ENCODE measurements around the gene MKRN1.
A peak's percentile ranks its signal among the peaks of the same experiment; 100 is the strongest.
"Not testable (repeated sequence)": the region's sequence is repeated elsewhere in the genome, so short reads cannot be mapped to it uniquely, and the experiment has no call there.

The MKRN1 gene

DNA sequence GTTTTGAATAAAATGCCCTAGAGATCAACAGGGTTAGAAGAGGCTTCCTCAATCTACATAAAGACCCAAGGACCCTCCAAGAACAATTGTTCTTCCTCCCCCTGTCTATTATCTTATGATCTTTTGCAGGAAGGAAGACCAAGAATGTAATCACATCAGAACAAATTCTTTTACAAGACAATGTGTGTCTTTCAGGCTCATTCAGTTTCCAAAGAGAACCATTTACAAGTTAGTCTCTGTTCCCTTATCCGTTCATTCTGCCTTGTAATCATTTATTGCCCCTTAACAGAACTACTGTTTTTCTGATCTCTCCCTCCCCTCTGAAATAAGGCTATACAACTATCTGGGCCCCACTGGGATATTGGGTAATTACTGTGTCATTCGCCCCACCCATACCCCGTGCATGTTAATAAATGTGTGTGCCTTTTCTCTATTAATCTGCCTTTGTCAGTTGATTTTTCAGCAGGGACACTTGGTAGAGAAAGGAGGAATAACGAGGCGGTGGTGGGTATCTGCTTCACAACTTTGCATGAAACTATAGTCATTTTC lies 5.7 kb upstream of the MKRN1 start:
- no peak for DNase-seq

DNA sequence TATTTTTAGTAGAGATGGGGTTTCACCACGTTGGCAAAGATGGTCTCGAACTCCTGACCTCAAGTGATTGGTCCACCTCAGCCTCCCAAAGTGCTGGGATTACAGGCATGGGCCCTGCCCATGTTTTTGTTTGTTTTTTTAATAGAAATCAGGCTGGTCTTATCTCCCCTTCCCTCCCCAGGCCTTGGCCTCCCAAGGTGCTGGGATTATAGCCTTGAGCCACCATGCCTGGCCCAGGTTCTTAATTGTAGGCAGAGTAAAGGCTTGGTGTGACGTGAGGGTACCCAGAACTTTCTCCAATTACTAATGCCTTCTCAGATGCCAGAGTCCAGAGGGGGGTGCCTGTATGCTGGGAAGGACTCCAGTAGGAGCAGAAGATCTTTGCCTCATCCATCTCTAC lies 5.2 kb upstream of the MKRN1 start:
- DNase-seq = no peak

DNA sequence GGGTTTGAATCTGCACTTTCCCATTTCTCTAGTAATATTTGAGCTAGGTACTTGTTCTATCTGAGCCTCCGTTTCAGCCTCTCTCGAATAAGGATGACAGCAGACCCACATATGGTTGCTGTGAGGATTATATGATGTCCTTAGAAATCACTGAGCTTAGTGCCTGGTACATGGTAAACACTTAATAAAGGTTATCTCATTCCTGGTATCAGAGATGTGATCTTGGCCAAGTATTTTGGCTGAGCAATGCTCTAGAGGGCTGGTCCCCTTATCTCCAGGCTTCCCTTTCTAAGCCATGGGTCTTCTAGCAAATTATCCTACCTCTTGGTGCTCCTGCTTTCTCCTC lies 407 bp upstream of the MKRN1 start:
- DNase-seq = no peak

DNA sequence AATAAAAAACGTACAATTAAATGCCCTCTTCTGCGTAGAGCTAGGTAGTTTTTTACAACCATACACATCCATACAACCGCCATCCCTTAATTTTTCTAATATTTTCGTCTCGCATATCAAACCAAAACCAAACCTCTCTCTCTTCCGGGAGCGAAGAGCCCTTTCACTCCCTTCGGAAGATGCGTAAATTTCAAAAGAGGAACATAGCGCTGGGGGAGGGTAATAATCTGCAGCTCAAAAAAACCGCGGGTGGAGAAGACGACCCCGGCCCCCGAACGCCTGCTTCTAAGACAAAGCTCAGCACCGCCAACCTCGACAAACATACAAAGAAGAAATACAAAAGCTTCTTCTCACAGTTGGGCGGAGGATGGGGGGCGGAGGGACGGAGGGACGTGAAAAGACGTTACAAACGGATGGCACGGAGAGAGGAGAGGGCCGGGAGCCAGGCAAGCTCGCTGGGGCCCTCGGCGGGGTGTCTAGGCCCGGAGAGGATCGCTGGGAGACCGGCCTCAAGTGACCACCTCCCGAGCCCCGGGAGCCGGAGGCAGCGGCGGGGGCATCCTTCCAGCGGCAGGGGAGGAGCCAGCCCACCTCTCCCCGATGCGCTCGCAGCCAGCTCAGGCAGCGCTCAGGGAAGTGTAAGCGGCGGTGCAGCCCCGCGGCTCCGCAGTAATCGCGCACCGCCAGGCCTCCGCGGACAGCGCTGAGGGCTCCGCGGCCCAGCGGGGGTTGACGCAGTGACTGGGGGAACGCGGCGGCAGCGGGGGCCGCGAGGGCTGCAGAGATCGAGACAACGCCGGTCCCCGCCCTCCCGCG lies 851 bp downstream of the MKRN1 start:
- DNase-seq = peak; percentile 66

DNA sequence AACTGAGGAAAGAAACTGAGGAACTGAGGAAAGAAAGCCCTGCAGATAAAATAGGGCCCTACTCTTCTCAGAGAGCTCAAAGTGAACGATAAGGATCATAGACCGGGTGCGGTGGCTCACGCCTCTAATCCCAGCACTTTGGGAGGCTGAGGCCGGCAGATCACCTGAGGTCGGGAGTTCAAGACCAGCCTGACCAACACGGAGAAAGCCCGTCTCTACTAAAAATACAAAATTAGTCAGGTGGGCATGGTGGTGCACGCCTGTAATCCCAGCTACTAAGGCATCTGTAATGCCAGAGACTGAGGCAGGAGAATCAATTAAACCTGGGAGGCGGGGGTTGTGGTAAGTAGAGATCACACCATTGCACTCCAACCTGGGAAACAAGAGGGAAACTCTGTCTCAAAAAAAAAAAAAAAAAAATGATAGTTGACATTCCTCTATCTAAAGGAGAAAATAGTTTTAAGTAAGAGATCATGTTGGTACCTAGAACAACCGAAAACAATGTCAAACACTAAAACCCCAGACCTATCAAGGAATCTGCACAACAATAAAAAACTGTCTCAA lies 2.5 kb downstream of the MKRN1 start:
- no peak for DNase-seq

DNA sequence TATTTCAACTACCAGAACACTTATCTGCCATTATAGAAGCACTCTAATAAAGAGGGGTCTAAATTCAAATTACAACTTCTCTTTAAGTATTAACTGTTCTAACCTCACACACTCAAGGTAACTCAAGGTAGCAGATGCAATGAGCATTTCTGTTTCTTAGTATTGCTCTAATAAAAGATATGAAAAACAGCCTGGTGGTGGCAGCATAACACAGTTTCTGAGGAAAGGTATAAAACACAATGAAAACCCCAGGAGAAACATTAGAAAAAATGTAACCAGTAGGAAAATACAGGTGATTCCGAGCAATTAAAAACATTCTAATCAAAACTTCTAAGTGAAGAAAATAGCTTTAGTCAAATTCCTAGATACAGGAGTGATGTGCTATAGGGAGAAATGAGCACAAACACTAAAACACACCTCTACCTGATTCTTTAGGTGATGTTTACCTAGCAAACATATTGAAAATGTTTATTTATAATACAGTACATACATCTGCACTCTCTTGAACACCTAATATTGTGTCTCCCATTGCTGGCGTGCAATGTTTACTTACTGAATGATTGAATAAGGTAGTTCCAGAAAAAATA lies 3.5 kb downstream of the MKRN1 start:
- DNase-seq = no peak

DNA sequence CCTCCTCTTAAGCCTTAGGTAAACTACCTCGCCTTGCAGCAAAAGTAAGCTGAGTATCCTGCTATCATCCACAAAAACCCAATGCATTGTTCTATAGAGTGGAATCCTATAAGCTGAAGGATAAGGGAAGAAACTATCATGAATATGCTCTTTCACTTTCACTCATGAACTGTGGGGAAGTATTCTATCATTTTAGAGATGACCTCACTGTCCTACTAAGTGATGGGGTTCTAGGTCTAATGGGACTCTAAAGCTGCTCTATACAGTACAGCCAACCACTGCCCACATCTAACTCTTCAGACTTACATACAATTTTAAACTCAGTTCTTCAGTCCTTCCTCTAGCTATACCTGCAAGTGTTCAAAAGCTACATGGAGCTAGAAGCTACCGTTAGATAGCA lies 16.2 kb downstream of the MKRN1 start:
- DNase-seq = no peak

DNA sequence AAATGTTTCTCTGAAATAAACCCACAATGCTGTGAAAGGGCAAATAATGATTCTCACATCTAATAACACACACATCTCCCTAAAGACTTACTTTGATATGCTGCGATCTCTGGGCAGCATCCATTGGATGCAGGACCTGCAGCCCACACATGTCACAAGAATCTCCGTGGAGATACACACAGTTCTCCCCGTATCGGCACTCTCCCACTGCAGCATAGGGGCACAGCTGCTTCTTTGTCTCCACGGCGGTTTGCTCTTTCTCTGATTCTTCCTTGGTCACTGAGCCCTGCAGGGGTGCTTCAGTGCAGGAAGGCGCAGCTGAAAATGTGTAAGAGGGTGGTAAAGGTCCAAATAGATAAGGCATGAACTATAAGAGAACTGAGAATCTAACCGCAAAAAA lies 20.4 kb downstream of the MKRN1 start:
- DNase-seq = no peak

DNA sequence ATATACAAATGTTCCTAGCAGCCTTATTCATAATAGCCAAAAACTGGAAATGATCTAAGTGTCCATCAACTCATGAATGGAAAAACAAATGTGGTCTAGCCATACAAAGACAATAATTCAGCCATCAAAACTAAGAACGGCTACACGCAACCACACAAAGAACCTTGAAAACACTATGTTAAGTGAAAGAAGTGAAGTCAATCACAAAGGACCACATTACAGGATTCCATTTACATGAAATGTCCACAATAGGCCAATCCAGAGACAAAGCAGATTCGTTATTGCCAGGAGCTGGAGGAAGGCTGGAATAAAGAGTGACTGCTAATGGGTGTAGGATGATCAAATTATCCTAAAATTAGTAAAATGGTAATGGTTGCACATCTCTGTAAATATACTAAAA lies 21.1 kb downstream of the MKRN1 start:
- no peak for DNase-seq

DNA sequence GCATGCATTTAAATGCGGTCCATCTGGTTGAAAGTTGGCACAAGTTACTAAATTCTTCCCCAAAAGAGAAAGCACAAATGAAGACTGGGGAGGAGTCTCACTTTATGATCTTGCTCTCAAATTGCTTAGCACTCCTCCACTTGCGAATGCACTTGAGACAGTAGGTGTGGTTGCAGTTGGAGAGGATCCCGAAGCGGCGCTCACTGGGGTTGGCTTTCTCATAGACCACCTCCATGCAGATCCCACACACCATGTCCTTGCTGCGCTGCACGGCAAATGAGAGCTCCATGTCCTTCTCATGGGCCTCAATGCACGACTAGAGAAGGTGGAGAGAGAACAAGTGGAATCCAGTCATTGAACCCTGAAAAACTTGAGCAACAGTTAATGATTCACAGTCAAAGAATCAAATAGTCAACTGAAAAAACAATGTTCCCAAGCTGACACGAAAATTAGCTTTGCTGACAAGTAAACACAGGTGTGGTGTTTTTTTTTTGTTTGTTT lies 22.7 kb downstream of the MKRN1 start:
- DNase-seq = no peak

DNA sequence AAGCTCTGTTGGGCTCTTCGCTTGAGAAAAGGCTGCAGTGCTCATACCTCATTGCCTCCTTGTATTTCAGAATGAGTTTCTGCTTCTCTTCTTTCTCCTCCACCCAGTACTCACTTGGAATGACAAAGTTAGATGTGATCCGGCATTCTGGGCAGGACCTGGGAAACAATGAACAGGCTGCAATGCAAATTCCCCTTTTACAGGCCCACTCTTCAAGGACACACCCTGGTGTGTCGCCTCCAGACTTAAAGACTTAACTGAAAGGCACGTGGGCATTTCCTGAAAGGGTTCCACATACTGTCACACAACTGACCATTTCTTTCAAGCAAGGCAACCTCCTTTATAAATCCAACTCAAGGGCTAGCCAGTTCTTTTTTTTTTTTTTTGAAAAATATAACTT lies 23.6 kb downstream of the MKRN1 start:
- DNase-seq = no peak

DNA sequence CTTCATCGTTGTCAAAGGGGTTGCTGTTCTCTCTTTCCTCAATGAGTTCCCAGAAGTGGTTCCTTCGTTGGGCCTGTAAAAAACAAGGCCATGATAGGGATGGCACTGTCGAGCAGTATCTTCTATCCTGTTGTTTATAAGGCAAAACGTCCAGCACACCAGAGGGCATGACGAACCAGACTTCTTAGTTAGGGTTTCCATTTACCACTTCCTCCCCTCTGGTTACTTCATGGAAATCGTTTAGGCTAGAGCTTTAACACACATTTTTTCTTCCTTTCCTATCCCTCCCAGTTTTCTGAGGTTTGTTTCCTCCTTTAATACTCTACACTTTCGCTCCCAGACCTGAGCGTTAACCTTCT lies 24.7 kb downstream of the MKRN1 start:
- DNase-seq = no peak

DNA sequence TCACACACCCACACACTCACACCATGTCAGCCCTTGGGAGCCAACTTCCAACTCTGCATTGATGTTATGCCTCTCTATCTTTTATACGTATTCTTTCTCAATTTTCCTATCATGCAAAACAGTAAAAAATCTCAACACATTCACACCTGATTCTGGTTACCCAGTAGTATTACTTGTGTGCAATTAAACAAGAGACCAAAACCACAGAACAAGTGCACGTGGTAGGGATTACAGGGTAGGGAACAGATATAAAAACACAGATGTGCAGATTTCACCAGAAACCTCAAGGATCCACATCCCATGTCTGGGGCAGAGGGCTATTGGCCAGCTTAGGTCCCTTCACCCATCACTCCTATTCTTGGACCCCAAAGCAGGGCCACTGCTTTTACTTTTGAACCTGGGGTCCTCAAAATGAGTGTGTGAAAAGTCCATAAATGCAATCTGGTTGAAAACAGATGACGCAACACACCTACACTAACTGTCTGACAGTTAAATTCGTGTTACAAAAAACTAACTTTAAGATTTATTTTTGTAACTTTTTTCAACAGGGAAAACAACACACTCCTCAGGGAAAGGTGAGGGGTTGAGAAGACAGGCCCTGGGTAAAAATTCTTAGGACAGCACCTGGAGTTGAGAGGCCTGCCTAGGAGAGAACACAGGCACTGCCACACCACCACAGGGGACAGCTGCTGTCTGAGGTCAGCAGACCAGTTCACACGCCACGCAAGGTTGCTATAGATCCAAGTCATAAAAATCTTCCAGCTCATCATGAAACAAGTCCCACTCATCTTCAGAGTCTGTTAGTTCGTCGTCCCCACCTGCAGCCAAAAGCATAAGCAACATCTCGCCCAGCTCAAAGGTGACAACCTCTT lies 25.3 kb downstream of the MKRN1 start:
- not testable (repeated sequence) for DNase-seq

DNA sequence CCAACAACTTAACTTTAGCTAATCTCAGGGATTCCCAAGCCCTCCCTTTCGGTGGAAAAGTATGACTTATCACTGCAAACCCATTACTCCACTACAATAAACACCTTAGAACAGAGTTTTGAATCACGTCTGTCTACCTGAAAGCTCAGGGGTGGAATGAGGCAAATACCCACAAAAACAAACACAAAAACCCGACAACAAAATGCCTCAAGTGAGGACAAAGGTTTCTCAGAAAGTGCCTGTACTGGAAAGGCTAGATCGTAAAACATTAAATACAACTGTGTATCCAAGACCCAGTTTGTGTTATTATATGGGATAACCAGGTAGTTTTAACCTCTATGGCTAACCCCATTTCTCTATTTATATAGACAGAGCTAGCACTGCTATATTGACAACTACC lies 26.0 kb downstream of the MKRN1 start:
- no peak for DNase-seq

DNA sequence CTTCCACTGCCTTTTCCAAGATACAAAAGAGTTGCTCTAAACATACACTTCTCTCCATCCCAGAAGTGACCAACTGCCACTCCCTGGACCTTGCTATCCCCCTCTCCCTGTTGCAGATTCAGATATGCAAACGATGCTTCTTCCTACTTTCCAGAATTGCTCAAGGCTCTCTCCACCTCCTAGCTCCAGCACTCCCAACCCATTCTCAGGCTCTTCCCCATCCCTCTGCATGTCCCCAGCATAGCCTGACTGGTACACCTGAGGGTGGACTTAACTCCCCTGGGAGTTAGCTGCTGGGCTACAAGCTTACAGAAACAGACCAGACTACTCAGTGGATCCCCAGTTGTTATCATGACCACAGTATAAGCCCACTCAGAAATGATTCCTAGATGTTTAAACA lies 27.6 kb downstream of the MKRN1 start:
- DNase-seq = no peak

DNA sequence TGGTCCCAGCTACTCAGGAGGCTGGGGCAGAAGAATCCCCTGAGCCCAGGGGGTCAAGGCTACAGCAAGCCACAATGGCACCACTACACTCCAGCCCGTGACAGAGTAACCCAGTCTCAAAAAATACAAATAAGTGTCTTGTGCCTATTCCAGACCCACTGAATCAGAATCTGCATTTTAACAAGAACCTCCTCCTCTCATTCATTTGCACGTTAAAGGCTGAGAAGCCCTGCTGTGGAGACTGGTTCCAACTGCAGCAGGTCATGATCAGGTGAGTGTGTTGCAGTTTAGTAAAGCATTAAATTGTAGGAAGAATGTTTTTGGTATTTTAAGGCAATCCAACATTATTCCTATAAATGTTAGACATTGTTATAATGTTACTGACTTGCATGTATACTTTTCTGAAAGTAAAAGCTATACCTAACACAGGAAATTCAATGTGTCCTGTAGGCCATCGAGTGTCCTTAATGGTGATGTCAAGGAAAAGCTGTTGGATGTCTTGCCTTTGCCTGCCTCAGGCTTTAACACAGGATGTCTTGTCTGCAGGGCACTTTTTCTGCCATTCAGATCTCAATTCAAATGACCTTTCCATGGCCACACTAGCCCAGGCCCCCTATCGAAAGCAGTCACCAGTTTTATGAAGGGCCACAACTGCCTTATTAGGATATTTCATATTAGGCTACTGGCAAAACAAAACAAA lies 30.4 kb downstream of the MKRN1 start:
- no peak for DNase-seq

DNA sequence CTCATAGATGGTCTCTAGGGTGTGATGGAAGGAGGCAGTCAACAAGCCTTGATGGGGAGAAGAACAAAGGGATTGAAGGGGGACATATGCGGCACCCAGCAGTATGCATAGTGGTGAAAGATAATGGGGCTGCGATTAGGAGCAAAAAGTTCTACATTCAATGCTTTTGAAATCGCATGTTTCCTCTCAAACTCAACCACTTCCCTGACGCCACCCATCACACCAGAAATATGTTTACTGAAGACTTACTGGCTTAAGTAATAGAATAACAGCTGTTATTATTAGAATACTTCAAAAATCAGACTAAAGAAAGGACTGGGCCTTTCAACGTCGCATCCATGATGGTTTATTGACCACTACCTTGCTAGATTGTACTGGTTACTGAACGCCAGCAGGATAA lies 31.5 kb downstream of the MKRN1 start:
- DNase-seq = no peak

DNA sequence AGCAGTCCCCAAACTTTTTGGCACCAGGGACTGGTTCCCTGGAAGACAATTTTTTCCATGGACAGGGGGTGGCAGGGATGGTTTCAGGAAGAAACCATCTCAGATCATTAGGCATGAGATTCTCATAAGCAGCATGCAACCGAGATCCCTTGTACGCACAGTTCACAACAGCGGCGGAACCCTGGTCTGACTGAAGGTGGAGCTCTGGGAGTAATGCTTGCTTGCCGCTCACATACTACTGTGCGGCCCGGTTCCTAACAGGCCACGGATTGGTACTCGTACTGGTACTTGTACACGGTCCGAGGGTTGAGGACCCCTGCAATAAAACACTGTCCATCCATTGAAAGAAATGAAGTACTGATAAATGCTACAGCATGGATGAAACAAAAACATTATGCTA lies 32.8 kb downstream of the MKRN1 start:
- no peak for DNase-seq

DNA sequence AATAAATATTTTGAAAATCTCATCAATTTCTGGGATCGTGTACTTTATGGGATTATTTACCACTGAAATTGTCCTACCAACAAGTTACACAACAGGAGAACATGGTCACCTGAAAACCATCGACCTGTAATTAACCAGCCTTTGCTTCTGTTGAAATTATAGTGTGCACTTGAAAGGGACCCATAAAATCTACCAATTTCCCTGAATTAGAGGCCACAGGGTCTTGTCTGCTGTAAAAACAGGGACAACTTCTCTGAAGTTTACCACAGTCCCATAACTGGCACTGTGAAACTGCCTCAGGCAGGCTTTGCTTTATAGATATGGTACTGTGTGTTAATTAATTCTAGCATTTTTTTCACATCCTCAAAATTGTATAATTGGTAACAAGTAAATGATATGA lies 37.8 kb downstream of the MKRN1 start:
- no peak for DNase-seq

DNA sequence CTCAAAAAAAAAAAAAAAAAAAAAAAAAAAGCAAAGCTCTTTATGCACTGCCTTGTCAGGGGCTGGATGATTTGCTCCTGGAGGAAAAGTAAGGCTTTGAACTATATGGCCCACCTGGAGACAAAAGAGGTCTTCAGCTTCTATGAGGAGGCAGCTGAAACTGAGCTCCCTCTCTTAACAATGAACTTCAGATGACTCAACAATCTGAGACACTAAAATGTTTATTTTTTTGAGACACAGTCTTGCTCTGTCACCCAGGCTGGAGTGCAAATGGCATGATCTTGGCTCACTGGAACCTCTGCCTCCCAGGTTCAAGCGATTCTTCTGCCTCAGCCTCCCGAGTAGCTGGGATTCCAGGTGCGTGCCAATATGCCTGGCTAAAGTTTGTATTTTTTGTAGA lies 38.7 kb downstream of the MKRN1 start:
- no peak for DNase-seq

DNA sequence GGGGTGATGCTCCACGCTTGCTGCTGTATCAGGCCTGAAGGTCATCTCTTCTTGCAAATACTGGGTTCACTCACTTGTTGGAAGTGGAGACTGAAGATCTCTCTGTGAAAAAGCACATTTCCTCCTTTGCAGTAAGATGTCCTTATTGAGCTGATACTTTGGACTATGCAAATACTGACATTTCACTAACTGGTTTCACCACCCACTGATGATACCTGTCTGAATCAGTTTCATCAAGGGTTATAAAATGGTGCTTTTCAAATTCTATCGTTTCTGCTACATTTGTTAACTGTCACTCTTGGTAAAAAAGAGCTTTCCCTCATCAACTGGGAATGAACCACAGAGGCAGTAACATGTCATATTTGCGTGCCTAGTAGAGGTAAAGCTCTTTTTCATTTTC lies 39.9 kb downstream of the MKRN1 start:
- DNase-seq = no peak

DNA sequence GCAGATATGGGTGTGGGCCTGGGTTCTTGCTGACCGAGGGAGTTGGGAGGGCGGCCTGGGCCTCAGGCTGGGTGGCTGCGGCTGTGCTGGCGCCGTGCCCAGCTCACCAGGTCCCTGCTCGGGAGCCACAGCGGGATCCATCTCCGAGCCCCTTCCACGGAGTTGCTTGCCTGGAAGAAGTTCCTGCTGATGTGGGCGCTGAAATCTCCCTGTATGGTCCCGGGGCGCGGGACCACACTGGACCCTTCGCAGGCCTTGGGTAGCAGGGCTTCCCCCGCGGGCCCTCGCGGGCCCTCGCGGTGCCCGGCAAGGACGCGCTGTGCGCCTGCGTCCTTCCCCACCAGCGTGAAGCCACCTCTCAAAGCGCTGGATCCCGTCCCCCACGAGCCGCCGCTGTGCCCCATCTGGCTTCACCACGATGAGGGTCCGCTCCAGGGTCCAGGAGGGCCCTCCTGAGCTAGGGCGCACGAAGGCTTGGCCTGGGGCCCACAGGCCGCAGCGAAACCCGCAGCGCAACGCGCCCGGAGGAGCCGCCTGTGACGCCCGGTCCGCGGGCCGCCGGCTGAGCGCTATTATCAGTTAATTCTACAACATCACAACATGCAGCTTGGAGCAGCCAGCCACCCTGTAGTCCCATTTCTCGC lies 43.9 kb downstream of the MKRN1 start:
- DNase-seq = no peak

Measured in right forelimb (tissue), 1 donor.